ENCODE data around the gene HOXD11. TPM values are rescaled to one million over a fixed set of nuclear protein-coding genes. Genes with fewer than 3 reads are reported as not detected.

Gene HOXD11
- total RNA-seq, 1 experiment from 2014 or later, result 3.7 TPM

GRCh38 chr2:176145085-176145969 is 38.2 kb downstream of the HOXD11 start:
- Histone ChIP-seq H3K4me1 (no peaks in the 10 kb centered on the region), H3K9me3 (replicated peaks) (no peaks in the 10 kb centered on the region), H3K27ac (no peak overlapping the region), H3K4me3 (no peak overlapping the region), H3K27me3 (no peaks in the 10 kb centered on the region), H3K36me3 (no peaks in the 10 kb centered on the region)
- no peak for DNase-seq

- no peak for DNase-seq
- H3K4me1 ChIP-seq, result no peaks in the 10 kb centered on the region
- H3K9me3 ChIP-seq (replicated peaks), result no peaks in the 10 kb centered on the region
- no peak overlapping the region for H3K4me3 ChIP-seq
- H3K36me3 ChIP-seq, result no peaks in the 10 kb centered on the region
- no peaks in the 10 kb centered on the region for H3K27me3 ChIP-seq
- H3K27ac ChIP-seq, result no peak overlapping the region
These were observed 39.0 kb downstream of the HOXD11 start for GRCh38 chr2:176146101-176146500.

DNA sequence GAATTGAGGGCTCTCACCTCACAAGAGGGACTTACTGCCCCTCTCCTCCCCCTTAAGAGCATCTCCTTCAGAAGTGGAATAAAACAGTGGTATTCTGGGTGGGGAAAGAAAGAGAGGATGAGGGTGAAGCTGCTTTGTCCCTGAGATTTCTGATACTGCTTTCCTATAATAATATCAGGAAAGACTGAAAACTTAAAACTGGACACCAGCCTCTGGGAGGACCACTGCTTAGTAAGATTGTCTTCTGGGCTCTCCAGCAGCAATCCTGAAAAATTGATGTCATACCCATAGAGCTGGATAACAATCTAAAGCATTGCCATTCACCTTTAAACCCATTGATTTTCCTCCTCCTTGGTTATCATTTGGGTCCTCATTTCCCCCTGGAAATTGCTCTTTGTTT is 39.6 kb downstream of the HOXD11 start:
- Histone ChIP-seq H3K27me3 (no peaks in the 10 kb centered on the region), H3K27ac (no peak overlapping the region), H3K4me1 (no peaks in the 10 kb centered on the region), H3K4me3 (no peak overlapping the region), H3K36me3 (no peaks in the 10 kb centered on the region), H3K9me3 (replicated peaks) (no peaks in the 10 kb centered on the region)
- no peak for DNase-seq

DNA sequence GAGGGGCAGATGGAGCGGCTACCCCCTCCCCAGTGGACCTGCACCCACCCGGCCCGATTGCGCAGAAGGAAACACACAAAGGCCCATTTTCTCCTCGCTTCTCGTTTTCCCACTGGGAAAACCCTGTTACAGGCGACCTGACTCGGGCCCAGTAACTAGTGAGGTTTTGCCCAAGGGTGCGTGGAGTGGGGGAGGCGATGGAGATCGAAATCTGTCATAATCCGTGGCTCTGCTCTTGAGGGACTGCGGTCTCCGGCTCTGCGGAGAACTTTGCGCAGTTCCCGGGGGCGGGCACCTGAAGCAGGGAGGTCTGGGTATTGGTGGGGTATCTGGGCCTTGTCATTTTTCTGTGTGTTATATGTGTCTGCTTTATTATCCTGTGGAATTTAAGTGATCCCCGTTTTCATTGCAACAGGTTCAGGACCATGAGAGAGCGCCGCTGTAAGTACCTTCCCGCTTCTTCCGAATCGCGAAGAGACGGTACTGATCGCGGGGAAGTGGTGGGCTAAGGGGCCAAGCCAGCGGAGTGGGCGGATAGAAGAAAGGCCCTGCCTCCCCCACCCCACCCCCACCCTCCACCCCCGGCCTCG is 40.2 kb downstream of the HOXD11 start:
- H3K36me3 ChIP-seq, result no peaks in the 10 kb centered on the region
- H3K4me3 ChIP-seq, result no peak overlapping the region
- no peak for DNase-seq
- no peaks in the 10 kb centered on the region for H3K27me3 ChIP-seq
- H3K27ac ChIP-seq, result no peak overlapping the region
- no peaks in the 10 kb centered on the region for H3K4me1 ChIP-seq
- H3K9me3 ChIP-seq (replicated peaks), result no peaks in the 10 kb centered on the region

GRCh38 chr2:176147800-176148496 is 40.9 kb downstream of the HOXD11 start:
- no peak for DNase-seq
- Histone ChIP-seq H3K9me3 (replicated peaks) (no peaks in the 10 kb centered on the region), H3K4me1 (no peaks in the 10 kb centered on the region), H3K27ac (no peak overlapping the region), H3K4me3 (no peak overlapping the region), H3K36me3 (no peaks in the 10 kb centered on the region), H3K27me3 (no peaks in the 10 kb centered on the region)

GRCh38 chr2:176148751-176149421 is 41.8 kb downstream of the HOXD11 start:
- Histone ChIP-seq H3K27me3 (no peaks in the 10 kb centered on the region), H3K9me3 (replicated peaks) (no peaks in the 10 kb centered on the region)

DNA sequence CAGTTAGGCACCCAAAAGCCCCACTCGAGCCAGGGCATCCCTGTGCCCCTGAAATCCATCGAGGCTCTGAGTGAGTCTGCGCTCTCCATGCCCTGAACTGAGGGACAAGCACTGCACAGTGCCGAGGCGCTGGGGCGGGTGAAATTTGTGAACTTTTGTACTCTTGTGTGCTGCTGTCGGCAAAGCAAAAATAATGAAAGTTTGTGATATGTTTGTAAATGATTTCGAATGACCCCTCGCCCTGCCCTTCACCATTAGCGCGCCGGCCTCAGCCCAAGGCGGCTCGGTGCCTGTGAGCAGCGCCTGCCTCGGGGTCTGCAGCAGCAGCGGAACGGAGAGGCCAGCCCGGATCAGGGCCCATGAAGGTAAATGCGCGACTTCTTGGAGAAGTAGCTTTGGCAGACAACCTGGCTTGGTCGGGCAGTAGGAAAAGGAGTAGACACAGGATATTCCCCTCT is 42.4 kb downstream of the HOXD11 start:
- no peak overlapping the region for H3K27ac ChIP-seq
- no peak overlapping the region for H3K4me3 ChIP-seq
- H3K27me3 ChIP-seq, result no peaks in the 10 kb centered on the region
- H3K36me3 ChIP-seq, result no peaks in the 10 kb centered on the region
- no peak for DNase-seq
- no peaks in the 10 kb centered on the region for H3K9me3 ChIP-seq (replicated peaks)
- no peaks in the 10 kb centered on the region for H3K4me1 ChIP-seq

More at GRCh38 chr2:176148751-176149421, 41.8 kb downstream of the HOXD11 start:
- H3K4me1 ChIP-seq, result no peaks in the 10 kb centered on the region
- no peak overlapping the region for H3K27ac ChIP-seq
- H3K4me3 ChIP-seq, result no peak overlapping the region
- no peak for DNase-seq
- H3K36me3 ChIP-seq, result no peaks in the 10 kb centered on the region

GRCh38 chr2:176149939-176150583 is 43.0 kb downstream of the HOXD11 start:
- Histone ChIP-seq H3K9me3 (replicated peaks) (no peaks in the 10 kb centered on the region), H3K4me1 (no peaks in the 10 kb centered on the region), H3K27me3 (no peaks in the 10 kb centered on the region), H3K27ac (no peak overlapping the region), H3K36me3 (no peaks in the 10 kb centered on the region), H3K4me3 (no peak overlapping the region)
- DNase-seq, result no peak

DNA sequence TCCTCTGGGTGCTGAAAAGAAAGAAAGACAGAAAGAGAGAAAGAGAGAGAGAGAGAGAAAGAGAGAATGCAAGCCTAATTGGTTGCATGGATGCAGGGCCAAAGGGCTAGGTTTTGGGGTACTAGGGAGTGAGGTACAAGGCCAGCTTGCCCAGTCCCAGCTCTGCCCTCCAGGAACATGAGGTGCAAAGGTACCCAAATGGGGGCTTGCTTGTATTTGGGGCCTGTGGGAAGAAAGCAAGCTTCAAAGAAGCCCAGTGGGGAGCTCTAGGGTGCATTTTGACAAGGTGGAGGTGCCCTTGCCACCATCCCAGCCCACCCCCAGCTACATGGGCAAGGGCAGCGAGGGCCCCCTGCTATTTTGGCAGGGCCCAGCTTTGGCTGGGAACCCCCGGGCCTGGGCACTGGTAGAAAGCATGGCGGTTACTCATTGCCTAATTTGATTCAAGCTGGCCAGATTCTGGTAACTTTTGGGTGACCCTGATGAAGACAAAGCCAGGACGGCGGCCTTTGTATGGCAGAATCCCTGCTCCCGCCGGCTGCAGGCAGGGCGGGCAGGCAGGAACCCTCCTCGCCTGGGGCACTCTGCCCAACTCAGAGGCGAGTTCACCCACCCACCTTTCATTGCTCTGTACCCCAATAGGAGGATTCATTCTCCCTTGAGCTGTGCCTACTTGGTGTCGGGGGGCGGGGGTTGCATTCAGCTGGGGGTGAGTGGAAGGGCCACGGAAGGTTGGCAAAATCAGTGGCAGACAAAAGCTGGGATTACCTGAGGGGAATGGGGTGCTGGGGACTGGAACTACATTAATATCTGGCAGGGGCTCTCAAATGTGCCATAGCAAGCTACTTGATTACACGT is 43.7 kb downstream of the HOXD11 start:
- no peak overlapping the region for H3K4me3 ChIP-seq
- no peaks in the 10 kb centered on the region for H3K27me3 ChIP-seq
- DNase-seq, result no peak
- H3K27ac ChIP-seq, result no peak overlapping the region
- H3K4me1 ChIP-seq, result no peaks in the 10 kb centered on the region
- H3K9me3 ChIP-seq (replicated peaks), result no peaks in the 10 kb centered on the region
- no peaks in the 10 kb centered on the region for H3K36me3 ChIP-seq

DNA sequence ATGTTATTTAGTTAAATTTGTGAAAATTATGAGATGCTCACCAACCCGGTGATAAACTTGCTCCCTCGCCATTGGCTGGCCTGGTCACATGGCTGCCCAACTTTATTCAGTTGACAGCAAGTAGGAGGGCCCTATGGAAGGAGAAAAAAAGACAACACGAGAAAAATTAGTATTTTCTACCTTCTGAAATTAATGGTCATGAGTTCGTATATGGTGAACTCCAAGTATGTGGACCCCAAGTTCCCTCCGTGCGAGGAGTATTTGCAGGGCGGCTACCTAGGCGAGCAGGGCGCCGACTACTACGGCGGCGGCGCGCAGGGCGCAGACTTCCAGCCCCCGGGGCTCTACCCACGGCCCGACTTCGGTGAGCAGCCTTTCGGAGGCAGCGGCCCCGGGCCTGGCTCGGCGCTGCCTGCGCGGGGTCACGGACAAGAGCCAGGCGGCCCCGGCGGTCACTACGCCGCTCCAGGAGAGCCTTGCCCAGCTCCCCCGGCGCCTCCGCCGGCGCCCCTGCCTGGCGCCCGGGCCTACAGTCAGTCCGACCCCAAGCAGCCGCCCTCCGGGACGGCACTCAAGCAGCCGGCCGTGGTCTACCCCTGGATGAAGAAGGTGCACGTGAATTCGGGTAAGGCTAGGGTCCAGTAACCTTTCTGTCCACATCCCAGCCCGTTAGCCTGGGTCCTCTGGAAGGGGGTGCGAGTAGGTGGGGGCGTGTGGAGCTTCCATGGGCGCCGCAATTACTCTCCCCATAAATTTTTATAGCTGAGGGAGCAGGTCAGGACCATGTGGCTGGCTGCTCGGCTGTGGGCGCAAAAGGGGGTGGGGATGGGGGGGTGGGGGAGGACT is 44.6 kb downstream of the HOXD11 start, which contains the start of gene HOXD4:
Gene HOXD4, plus strand, starts transcription at position 109 of the 846 bp plus-strand sequence. Its CDS starts 84 bp downstream, at position 193.
- Histone ChIP-seq H3K4me1 (no peaks in the 10 kb centered on the region), H3K4me3 (no peak within 1 kb of the TSS), H3K36me3 (no peaks in the 10 kb centered on the region), H3K27ac (no peak within 1 kb of the TSS), H3K27me3 (no peaks in the 10 kb centered on the region), H3K9me3 (replicated peaks) (no peaks in the 10 kb centered on the region)
- DNase-seq, result no peak

- no peaks in the 10 kb centered on the region for H3K27me3 ChIP-seq
- no peak overlapping the region for H3K4me3 ChIP-seq
- DNase-seq, result no peak
- H3K9me3 ChIP-seq (replicated peaks), result no peaks in the 10 kb centered on the region
- no peaks in the 10 kb centered on the region for H3K4me1 ChIP-seq
- no peaks in the 10 kb centered on the region for H3K36me3 ChIP-seq
- H3K27ac ChIP-seq, result no peak overlapping the region
These were observed 45.5 kb downstream of the HOXD11 start for GRCh38 chr2:176152350-176153181.

DNA sequence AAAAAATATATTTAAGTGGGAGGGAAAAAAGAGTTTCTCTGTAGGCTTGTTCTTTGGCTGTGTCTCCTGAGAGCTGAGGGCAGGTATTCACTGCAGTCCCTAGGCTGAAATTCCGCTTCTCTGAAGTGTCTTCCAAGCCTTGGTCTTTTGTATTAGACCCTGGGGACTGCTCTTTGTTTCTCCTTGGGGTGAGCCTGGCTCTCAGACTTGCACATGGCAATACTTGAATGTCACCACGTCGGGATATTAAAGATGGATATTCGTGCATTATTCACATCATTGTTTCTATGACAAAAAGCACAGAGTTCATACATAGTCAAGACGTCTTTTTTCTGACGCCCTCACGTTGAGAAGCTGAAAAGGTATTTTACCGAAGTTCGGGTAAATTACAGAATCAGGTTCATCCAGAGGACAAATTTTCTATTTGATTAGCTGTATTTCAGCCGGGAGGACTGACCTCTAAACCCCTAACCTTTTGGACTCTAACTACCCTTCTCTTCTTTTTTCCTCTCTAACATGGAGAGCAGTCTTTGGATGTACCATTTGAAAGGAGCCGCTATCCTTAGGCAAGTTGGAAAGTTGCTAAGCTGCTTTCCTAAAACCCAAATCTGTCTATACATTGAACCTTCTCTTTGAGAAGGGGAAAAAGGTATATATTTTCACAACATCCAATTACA is 47.6 kb downstream of the HOXD11 start:
- Histone ChIP-seq H3K4me1 (no peaks in the 10 kb centered on the region), H3K9me3 (replicated peaks) (no peaks in the 10 kb centered on the region), H3K27me3 (no peaks in the 10 kb centered on the region), H3K27ac (no peak overlapping the region), H3K4me3 (no peak overlapping the region), H3K36me3 (no peaks in the 10 kb centered on the region)
- no peak for DNase-seq
